Femur (tissue), 1 donor: ENCODE results near the gene ANO5.
"Not testable (repeated sequence)": the region's sequence is repeated elsewhere in the genome, so short reads cannot be mapped to it uniquely, and the experiment has no call there.

ENCODE experiments used
- DNase-seq: peaks from one replicate; pipeline ENCODE4 v3.0.0-alpha.2; 2017

ANO5 gene

DNA sequence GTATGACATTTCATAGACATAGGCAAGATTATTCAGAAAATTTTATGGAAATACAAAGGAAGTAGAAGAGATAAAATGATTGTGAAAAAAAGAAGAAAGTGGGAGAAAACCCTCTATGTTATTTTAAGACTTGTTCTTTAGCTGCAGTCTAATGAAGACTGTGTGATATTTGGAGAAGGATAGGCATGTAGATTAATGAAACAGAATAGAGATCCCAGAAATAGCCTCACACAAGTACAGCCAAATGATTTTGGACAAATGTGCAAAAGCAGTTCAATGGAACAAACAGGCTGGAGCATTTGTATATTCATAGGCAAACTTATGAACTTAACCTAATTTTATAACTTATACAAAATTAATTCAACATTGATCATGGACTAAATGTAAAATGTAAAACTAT is 14.3 kb downstream of the ANO5 start:
- DNase-seq, result no peak

DNA sequence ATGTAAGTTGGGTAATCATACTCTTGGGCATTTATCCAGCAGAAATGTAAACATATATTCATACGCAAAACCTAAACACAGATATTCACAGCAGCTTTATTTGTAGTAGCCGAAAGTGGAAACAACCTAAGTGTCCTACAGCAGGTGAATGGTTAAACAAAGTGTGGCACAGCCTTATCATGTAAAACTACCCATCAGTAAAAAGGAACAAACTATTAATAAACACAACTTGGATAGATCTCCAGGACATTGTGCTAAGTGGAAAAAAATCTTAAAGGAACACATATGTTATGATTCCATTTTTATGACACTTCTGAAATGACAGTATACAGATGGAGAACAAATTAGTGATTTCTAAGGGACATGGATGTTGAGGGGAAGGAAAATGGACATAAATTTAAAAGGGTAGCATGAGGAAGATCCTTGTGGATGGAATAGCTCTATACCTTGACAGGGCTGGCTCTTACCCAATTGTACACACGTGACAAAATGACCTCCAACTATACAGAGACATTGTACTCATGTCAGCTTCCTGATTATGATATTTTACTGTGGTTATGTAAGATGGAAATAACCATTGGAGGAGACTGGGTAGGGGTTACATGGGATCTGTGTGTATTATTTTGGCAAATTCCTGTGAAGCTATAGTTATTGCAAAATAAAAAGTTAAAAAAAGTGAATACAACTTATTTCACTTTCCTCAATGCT is 15.4 kb downstream of the ANO5 start:
- DNase-seq, result no peak

DNA sequence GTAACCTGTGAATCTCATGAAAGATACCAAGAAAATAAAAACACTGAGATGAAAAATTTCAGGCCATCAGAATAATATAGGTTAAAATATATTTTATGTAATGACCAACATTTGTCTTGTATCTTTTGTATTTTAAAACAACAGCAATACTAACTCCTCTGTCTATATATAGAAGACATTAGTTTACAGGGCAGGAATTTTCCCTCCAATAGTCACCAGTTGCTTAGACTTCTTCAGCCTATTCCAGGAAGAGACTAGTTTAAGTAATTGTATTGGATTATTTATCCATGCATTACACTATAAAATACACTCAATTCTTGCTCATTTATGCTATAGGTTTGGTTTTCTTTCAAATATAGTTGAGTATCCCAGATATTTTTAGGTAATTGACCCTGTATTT is 24.1 kb downstream of the ANO5 start:
- no peak for DNase-seq

DNA sequence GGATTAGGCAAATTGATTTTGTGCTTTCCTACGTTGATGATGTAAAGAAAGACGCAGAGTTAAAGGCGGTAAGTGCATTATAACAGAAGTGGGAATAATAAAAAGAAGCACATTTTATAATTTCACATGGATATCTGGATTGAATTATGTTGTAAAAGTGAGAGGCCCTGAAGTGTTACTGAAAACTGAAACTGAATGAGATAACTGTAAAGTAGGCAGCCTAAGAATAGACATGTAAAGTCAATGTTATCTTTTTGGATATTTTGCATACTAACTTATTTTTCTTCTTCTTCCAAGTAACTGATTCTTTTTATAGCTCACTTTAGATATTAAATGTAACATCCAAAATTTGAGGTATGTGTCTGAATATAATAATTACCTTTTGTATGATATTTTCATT is 28.3 kb downstream of the ANO5 start:
- no peak for DNase-seq

DNA sequence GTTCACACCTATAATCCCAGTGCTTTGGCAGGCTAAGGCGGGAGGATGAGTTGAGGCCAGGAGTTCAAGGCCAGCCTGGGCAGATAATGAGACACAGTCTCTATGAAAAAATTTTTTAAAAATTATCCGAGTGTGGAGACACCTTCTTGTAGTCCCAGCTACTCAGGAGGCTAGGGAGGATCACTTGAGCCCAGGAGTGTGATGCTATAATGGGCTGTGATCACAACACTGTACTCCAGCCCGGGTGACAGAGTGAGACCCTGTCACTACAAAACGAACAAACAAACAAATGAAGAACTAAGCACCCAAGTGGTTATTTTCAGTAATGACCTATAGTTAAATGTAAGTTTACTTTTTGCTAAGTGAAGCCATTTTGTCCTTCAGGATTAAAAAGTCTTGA is 32.3 kb downstream of the ANO5 start:
- DNase-seq, result no peak

DNA sequence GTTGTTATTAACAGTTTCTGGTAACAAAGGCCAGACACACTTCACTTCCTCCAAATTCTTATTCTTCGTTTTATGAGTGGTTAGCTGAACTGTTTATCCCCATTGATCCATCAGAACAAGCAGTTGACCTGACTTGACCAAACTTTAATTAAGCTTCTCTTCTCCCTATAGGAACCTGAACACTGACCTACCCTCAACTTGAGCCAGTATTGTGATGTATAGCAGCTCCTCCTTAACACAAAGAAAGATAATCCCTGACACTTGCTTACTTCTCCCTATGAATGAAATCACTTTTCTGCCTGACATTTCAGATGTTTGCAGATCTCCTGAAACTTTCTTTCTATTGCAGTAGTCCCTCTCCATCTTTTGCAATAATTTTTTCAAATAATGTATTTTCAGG is 41.9 kb downstream of the ANO5 start:
- DNase-seq, result no peak

DNA sequence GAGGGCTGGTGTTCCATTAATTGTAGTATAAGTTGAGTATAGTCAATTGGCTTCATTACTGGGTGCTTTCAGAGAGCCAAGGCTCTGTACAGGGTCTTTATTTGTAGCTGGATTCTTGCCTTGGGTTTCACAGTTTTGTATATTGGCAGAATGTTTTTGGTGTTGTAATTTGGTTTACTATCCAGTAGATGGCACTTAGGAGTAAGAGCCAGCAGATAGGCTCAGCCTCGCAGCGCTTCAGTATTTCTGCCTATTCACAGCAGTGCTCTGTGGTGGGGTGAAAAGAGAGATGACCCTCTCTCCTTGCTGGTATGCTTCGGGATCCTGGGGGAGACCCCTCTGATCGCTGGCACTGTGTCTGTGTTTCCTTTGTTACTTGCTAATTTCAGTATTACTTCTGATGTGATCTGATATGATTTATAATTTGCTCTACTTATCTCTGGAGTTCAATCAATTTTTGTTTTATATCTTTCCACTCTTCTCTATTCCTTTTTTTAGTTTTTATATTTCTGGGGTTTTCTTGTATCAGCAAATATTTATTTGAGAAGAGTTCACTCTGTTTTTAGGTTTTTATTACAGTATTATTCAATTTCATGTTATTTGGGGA is 52.2 kb downstream of the ANO5 start:
- DNase-seq, result peak; percentile 20

DNA sequence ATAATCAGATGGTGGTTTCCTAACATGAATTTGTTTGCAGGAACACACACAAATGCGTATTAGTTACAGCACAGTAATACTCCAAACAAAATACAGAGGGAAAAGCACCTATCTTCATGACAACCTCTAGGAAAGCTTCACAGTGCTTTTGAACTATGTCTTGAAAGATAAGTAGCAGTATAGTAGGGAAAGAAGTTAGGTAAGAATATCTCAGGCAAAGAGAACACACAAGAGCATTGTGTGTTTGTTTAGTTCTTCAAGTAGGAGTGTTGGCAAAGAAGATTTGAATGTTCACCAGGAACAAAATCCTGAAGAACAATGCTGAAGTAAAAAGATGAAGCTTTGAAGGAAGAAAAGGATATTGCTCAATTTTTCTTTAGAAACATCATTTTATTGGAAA is 54.1 kb downstream of the ANO5 start:
- no peak for DNase-seq

DNA sequence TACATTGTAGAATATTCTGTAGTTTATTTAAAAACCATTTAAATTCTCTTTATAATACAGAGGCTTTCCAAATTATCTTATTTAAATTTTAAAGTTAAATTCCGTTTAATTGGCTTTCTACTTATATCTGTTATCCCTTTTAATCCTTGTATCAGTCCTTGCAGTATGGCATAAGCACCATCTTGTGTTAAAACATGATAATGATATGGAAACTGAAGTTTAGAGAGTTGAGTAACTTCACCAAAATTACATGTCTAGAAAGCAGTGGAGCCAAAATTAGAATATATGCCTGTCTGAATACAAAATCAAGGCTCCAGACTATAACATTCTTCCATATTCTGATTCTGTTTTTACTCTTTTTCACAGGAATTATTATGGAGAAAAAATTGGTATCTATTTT is 57.0 kb downstream of the ANO5 start:
- no peak for DNase-seq

DNA sequence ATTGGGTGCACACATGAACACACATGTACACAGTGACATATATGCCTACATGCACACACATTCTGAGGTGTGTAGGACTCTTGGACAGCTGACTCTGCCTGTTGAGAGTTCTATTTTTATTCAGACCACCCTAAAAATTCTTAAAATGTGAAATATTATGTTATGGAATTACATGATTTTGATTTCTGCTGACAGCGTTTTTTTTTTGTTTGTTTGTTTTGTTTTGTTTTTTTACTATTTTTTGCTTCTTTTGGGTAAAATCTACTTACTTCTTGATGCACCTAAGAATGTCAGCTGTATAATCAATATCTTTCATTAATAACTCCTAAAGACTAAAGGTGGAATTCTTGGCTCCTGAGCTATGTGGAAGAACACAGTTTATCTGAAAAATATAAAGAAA is 64.0 kb downstream of the ANO5 start:
- no peak for DNase-seq

DNA sequence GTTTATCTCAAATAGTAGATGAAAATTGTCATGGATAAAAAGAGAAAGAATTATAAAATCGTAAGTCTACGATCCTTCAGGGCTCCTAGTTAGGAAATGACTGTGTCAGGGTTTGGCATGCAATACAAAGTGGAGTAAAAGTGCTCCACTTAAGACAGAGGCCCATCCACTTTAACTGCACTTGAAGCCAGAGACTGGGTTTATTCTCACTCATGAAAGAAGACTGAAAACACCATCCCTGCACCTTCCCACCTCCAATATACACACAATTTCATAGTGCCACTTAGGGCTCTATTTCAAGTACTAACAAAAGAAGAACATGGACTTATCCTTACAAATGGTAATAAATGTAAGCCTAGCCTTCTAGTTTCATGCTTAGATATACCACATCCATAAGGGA is 70.7 kb downstream of the ANO5 start:
- no peak for DNase-seq

DNA sequence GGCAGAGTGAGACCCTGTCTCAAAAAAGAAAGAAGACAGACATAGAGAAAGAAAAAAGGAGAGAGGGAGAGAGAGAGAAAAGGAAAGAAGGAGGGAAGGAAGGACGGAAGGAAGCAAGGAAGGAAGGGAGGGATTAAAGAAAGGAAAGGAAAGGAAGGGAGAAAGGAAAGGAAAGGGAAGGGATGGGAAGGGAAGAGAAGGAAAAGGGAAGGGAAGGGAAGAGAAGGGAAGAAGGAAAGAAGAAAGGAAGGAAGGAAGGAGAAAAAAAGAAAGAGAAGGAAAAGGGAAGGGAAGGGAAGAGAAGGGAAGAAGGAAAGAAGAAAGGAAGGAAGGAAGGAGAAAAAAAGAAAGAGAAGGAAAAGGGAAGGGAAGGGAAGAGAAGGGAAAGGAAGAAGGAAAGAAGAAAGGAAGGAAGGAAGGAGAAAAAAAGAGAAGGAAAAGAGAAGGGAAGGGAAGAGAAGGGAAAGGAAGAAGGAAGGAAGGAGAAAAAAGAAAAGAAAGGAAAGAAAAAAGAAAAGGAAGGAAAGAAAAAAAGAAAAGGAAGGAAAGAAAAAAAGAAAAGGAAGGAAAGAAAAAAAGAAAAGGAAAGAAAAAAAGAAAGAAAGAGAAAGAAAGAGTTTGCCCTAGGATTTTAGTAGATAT is 76.2 kb downstream of the ANO5 start:
- not testable (repeated sequence) for DNase-seq

DNA sequence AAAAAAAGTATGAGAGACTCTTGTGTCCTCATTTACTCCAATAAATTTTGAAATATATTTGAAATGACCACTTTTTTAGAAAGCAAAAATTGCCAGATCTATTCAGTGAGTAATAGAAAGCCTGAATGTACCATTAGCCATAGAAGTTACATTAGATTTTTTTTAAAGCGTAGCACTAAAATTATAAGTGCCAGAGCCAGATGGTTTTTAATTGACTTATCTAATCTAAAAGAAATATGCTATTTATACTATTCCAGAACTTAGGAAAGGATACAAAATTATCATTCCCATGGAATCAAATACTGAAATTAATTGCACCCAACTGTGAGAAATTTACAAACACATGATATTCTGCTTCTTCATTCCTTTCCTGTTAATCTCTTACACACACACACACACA is 80.9 kb downstream of the ANO5 start:
- DNase-seq, result no peak

DNA sequence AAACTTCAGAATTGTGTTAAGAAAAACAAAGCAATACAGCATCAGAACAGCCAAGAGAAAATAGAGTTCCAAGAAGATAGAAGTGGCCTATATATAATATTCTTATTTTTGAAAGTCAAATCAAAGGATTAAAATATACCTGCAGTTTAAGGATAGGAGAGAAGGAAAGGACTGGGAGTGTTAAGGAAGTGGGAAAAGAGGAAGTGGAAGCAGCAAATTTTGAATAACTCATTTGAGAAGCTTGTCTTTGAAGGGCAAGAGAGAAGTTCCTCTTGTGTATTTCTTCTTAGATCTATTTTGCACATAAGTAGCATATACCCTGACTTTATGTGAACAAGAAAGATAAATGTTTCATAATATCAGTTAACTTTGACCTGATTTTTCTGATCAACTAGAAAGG is 82.7 kb downstream of the ANO5 start:
- DNase-seq, result no peak

DNA sequence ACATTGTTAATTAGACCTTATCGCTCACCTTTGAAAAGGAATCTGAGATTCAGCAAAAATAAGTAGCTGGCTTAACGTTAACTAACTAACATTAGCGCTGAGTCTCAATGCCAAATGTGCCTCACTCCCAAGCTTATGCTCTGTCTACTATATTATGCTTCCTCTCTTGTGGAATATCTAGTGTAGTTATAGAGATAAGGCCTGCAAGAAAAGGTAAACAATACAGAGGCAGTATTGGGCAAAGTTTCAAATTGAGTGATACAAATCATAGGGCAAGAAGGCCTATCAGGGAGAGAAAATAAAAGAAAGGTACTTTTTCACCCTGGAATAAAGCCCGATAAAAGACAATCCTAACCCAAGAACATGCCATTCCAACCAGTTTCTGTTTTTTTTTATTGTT is 83.7 kb downstream of the ANO5 start:
- no peak for DNase-seq

DNA sequence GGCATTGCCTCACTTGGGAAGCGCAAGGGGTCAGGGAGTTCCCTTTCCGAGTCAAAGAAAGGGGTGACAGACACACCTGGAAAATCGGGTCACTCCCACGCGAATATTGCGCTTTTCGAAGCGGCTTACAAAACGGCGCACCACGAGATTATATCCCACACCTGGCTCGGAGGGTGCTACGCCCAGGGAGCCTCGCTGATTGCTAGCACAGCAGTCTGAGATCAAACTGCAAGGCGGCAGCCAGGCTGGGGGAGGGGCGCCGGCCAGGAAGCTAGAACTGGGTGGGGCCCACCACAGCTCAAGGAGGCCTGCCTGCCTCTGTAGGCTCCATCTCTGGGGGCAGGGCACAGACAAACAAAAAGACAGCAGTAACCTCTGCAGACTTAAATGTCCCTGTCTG is 92.1 kb downstream of the ANO5 start:
- not testable (repeated sequence) for DNase-seq

DNA sequence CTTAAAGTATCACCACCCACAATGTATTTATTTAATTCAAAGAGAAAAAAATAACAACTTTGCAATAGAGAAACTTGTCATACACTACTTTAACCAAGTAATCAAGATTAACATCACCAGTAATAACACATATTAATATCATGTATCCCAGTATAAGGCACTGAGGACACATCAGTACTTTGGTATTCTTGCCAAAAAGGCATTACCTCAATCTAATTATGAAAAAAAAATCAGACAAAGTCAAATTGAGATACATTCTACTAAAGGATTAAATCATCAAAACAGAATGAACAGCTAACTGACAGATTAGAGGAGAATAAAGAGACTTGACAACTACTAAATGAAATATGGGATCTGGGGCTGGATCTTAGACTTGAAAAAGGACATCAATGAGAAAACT is 109.5 kb downstream of the ANO5 start:
- DNase-seq, result no peak

DNA sequence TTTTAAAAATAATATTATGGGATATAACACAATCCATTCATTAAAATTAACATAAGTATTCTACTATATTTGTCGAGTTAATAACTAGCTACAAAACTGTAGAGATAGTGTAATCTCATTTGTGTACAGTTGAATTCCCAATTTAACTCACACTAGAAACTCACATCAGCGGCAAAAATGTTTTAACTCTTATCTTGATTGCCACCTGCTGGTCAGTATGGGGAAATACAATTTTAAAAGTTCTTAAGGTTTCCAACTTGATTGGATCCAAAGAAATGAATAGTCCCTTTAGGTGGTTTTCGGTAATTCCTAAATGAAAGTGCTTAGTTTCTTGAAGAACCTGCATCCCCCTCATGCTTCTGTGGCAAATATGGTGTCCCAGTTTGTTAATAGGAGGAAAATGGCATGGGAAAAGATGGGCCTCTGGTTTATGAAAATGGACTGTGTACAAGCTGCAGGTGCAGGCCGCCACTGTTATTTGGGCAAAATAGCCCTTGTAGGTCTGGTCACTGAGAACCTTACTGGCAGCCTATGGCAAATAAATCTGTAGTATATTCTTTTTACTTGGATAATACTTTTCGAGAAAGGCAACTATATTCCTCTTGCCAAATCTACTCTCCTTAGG is 111.6 kb downstream of the ANO5 start:
- DNase-seq, result no peak

DNA sequence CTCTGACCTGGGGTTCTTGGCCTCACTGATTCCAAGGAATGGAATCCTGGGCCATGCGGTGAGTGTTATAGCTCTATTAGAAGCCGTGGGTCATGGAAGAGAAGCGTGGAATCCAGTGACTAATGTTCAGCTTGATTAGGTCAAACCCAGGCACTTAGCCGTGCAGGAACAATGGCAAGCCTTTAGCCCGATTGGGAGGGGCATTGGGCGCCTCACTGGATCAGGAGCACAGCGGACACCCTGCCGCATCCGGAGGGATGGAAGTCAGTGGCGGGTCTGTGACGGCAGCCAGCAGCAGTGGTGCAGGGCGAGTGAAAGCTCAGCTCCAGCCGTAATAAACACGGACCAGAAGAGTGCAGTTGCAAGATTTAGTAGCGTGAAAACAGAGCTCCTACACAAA is 124.8 kb downstream of the ANO5 start:
- DNase-seq, result no peak

DNA sequence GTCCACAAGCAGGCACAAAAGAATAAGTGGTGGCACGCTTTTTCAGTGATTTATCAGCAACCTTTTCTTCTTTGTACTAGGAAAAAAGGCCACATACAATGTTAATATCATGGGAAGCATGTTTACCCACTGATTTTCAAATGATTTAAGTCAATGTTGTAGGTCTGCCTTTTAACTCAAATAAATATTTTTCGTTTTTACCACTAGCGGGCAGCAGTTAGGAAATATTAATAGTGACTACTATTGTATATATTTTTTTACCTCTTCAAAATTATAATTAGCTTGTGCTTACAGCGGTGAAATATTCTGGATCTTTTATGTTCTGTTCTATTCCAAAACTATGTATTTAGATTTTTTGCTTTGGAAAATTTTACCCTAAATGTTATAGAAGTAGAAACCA is 138.9 kb downstream of the ANO5 start:
- no peak for DNase-seq
